Type B pancreatic cell (in vitro differentiated cells): ENCODE measurements around the gene NYNRIN. TPM values are rescaled to one million over a fixed set of nuclear protein-coding genes. Genes with fewer than 3 reads are reported as not detected.
A peak's percentile ranks its signal among the peaks of the same experiment; 100 is the strongest.

Experiments
- DNase-seq: peaks from one replicate; pipeline ENCODE4 v3.0.0; 2021; ENCODE audit warnings: mixed read lengths; ENCODE audit not compliant: unreplicated experiment; ENCODE audit errors: extremely low spot score
- H3K27ac Mint-ChIP-seq: 2 replicates; pipeline ENCODE4 v1.8.0; 2021; ENCODE audit warnings: mild to moderate bottlenecking, mixed read lengths
- H3K27me3 Mint-ChIP-seq: 2 replicates; pipeline ENCODE4 v1.8.0; 2021; ENCODE audit warnings: mixed read lengths
- H3K36me3 Mint-ChIP-seq: 2 replicates; pipeline ENCODE4 v1.8.0; 2021; ENCODE audit warnings: mixed read lengths
- H3K4me1 Mint-ChIP-seq: one replicate; pipeline ENCODE4 v1.8.0; 2021; ENCODE audit warnings: mixed read lengths; ENCODE audit not compliant: unreplicated experiment
- H3K4me3 Mint-ChIP-seq: 2 replicates; pipeline ENCODE4 v1.8.0; 2021; ENCODE audit warnings: mild to moderate bottlenecking, mixed read lengths
- H3K9me3 Mint-ChIP-seq: 2 replicates; pipeline ENCODE4 v1.8.0; 2021; ENCODE audit warnings: mixed read lengths
- CTCF ChIP-seq: fragments of 200-600 bp; sonication (generic); conservative IDR thresholded peaks from 2 replicates; pipeline ENCODE4 v1.5.0; 2021; ENCODE audit warnings: antibody characterized with exemption, mild to moderate bottlenecking
- total RNA-seq: library from RNA; stranded (reverse); gene quantifications from 2 replicates; pipeline ENCODE4 v1.2.1, GENCODE V29; 2021; ENCODE audit warnings: low replicate concordance

Gene NYNRIN
- total RNA-seq, 1 donor from 2014 or later, result 79.2 TPM

- Mint-ChIP-seq H3K4me3 (no peak overlapping the region), H3K9me3 (no peaks in the 10 kb centered on the region), H3K4me1 (peaks cover 15% of the 10 kb centered on the region), H3K27ac (no peak overlapping the region), H3K27me3 (peaks cover 17% of the 10 kb centered on the region), H3K36me3 (no peaks in the 10 kb centered on the region)
- no peak for TF ChIP-seq CTCF
- DNase-seq, result no peak
These were observed 35.4 kb upstream of the NYNRIN start for GRCh38 chr14:24363401-24363800.

GRCh38 chr14:24364841-24365240, 34.0 kb upstream of the NYNRIN start:
- no peak overlapping the region for H3K27ac Mint-ChIP-seq
- no peak for TF ChIP-seq CTCF
- no peaks in the 10 kb centered on the region for H3K9me3 Mint-ChIP-seq
- no peak overlapping the region for H3K4me3 Mint-ChIP-seq
- no peak for DNase-seq
- peaks cover 15% of the 10 kb centered on the region for H3K4me1 Mint-ChIP-seq
- no peaks in the 10 kb centered on the region for H3K36me3 Mint-ChIP-seq
- H3K27me3 Mint-ChIP-seq, result peaks cover 13% of the 10 kb centered on the region

GRCh38 chr14:24365600-24366412, 33.0 kb upstream of the NYNRIN start:
- TF ChIP-seq CTCF, result peak; percentile 91
- Mint-ChIP-seq H3K27ac (peak overlapping the region; percentile 99), H3K36me3 (no peaks in the 10 kb centered on the region), H3K4me3 (peak overlapping the region; percentile 95), H3K27me3 (peaks cover 10% of the 10 kb centered on the region), H3K4me1 (peaks cover 15% of the 10 kb centered on the region), H3K9me3 (no peaks in the 10 kb centered on the region)
- peak; percentile 87 for DNase-seq

GRCh38 chr14:24366413-24366720, 32.4 kb upstream of the NYNRIN start:
- Mint-ChIP-seq H3K4me3 (peak overlapping the region; percentile 95), H3K27me3 (peaks cover 9% of the 10 kb centered on the region), H3K27ac (peak overlapping the region; percentile 99)

GRCh38 chr14:24366721-24367513, 31.9 kb upstream of the NYNRIN start:
- Mint-ChIP-seq H3K36me3 (no peaks in the 10 kb centered on the region), H3K4me3 (peak overlapping the region; percentile 95), H3K27me3 (peaks cover 3% of the 10 kb centered on the region), H3K9me3 (no peaks in the 10 kb centered on the region), H3K4me1 (peaks cover 19% of the 10 kb centered on the region), H3K27ac (peak overlapping the region; percentile 99)
- DNase-seq, result peak; percentile 91
- no peak for TF ChIP-seq CTCF

More at GRCh38 chr14:24366413-24366720, 32.4 kb upstream of the NYNRIN start:
- DNase-seq, result no peak
- Mint-ChIP-seq H3K4me1 (peaks cover 19% of the 10 kb centered on the region), H3K9me3 (no peaks in the 10 kb centered on the region), H3K36me3 (no peaks in the 10 kb centered on the region)
- TF ChIP-seq CTCF, result no peak
